GM12878 (cell line): ENCODE measurements around the gene CDH4. TPM values are rescaled to one million over a fixed set of nuclear protein-coding genes. Genes with fewer than 3 reads are reported as not detected.
"Not testable (repeated sequence)": the region's sequence is repeated elsewhere in the genome, so short reads cannot be mapped to it uniquely, and the experiment has no call there.

Source experiments
- ATAC-seq: fragments of 200-7000 bp; cut with Tn5 transposase; 3 replicates; pipeline ENCODE4 v1.9.1; 2020; ENCODE audit warnings: mild to moderate bottlenecking, moderate library complexity
- BruUV-seq: library from RNA; stranded (reverse); fragments of 400-500 nt; replicated peaks from 2 replicates; lab custom pipeline; 2021; lab: Mats Ljungman, UMichigan
- CTCF ChIA-PET: fragments of 300-600 bp; sonication (Branson Sonifier 250); formaldehyde crosslinking; extraction: SDS; loops from one replicate; lab custom pipeline; 2021; ENCODE audit warnings: inconsistent platforms; lab: Yijun Ruan, JAX
- POLR2A ChIA-PET: fragments of 350-600 bp; formaldehyde crosslinking; extraction: SDS; loops from one replicate; lab custom pipeline; 2021; ENCODE audit warnings: inconsistent platforms; lab: Charles Lee
- RAD21 ChIA-PET: fragments of 300-600 bp; sonication (Branson Sonifier 250); formaldehyde crosslinking; loops from one replicate; lab custom pipeline; 2023; ENCODE audit warnings: antibody characterized with exemption; ENCODE audit not compliant: unreplicated experiment; lab: Charles Lee
- SMC1A ChIA-PET: fragments of 300-600 bp; sonication (Branson Sonifier 250); formaldehyde crosslinking; loops from one replicate; lab custom pipeline; 2023; ENCODE audit not compliant: unreplicated experiment, uncharacterized antibody; lab: Charles Lee
- DNase-seq: peaks from one replicate; pipeline ENCODE4 v3.0.0-alpha.2; 2011; ENCODE audit warnings: low read depth, low spot score
- FAIRE-seq: peaks from 3 replicates; lab custom pipeline; 2011; peaks lifted over from hg19 to GRCh38; lab: Jason Lieb, UNC
- H2AFZ ChIP-seq: 2 replicates; pipeline ENCODE4 v1.6.0; 2011; ENCODE audit warnings: low read depth, low read length, control low read depth; ENCODE audit not compliant: control insufficient read depth
- H3K27ac ChIP-seq: 2 replicates; pipeline ENCODE4 v1.5.1; 2011; ENCODE audit warnings: control low read depth; ENCODE audit not compliant: control insufficient read depth, insufficient read depth
- H3K27me3 ChIP-seq, 2 experiments: replicated peaks in 1 of 2; 2 replicates each; pipeline versions ENCODE4 v1.6.0 to v1.6.1; 2011; ENCODE audit warnings: low read length in 1 of 2; ENCODE audit not compliant: control insufficient read depth in 2 of 2, insufficient read depth in 2 of 2
- H3K36me3 ChIP-seq, 2 experiments: 2 replicates each; pipeline ENCODE4 v1.5.1; 2011; ENCODE audit warnings: low read length in 1 of 2; ENCODE audit not compliant: control insufficient read depth in 2 of 2, insufficient read depth in 2 of 2
- H3K4me1 ChIP-seq: 2 replicates; pipeline ENCODE4 v1.6.1; 2011; ENCODE audit warnings: mild to moderate bottlenecking, low read length, moderate library complexity, mixed read lengths; ENCODE audit not compliant: control insufficient read depth, insufficient read depth
- H3K4me2 ChIP-seq: 2 replicates; pipeline ENCODE4 v1.6.0; 2011; ENCODE audit warnings: control low read depth; ENCODE audit not compliant: control insufficient read depth, insufficient read depth
- H3K4me3 ChIP-seq: fragments of 200-600 bp; sonication (generic); 2 replicates; pipeline ENCODE4 v1.5.1; 2016
- H3K79me2 ChIP-seq: 2 replicates; pipeline ENCODE4 v1.6.0; 2011; ENCODE audit warnings: low read length; ENCODE audit not compliant: control insufficient read depth, insufficient read depth
- H3K9ac ChIP-seq: 2 replicates; pipeline ENCODE4 v1.8.0; 2011; ENCODE audit warnings: low read length, control low read depth, mixed read lengths; ENCODE audit not compliant: control insufficient read depth, insufficient read depth
- H3K9me3 ChIP-seq: replicated peaks from 3 replicates; pipeline ENCODE4 v1.5.1; 2011; ENCODE audit warnings: mild to moderate bottlenecking, low read length; ENCODE audit not compliant: control insufficient read depth, insufficient read depth
- H4K20me1 ChIP-seq: 2 replicates; pipeline ENCODE4 v1.6.0; 2011; ENCODE audit not compliant: control insufficient read depth, insufficient read depth
- CBFB ChIP-seq: IDR thresholded peaks from 2 replicates; pipeline ENCODE4 v1.6.1; 2016; ENCODE audit warnings: antibody characterized with exemption, low read depth
- E2F8 ChIP-seq: fragments of 450-650 bp; IDR thresholded peaks from 2 replicates; pipeline ENCODE4 v1.6.1; 2018; ENCODE audit warnings: mild to moderate bottlenecking, low read depth, moderate library complexity; ENCODE audit not compliant: partially characterized antibody
- GABPA ChIP-seq: IDR thresholded peaks from 2 replicates; pipeline ENCODE4 v1.6.1; 2014; ENCODE audit warnings: antibody characterized with exemption, low read depth, mild to moderate bottlenecking, inconsistent platforms
- SREBF2 ChIP-seq: IDR thresholded peaks from 2 replicates; pipeline ENCODE4 v1.6.1; 2012; ENCODE audit warnings: mild to moderate bottlenecking, low read length
- ZBTB11 ChIP-seq: fragments of 450-650 bp; formaldehyde crosslinking; IDR thresholded peaks from 2 replicates; pipeline ENCODE4 v1.5.0; 2022; ENCODE audit warnings: mild to moderate bottlenecking, missing genetic modification characterization
- ZNF24 ChIP-seq: fragments of 450-650 bp; IDR thresholded peaks from 2 replicates; pipeline ENCODE4 v1.6.1; 2017; ENCODE audit warnings: antibody characterized with exemption, mild to moderate bottlenecking
- WGBS: methylation state at CpG from one replicate; pipeline ENCODE4 v1.1.6; 2016; ENCODE audit warnings: low lambda C conversion rate; ENCODE audit not compliant: insufficient replicate concordance, insufficient coverage; ENCODE audit errors: missing lambda C conversion rate; 5-methylcytosine and 5-hydroxymethylcytosine counted together
- in situ Hi-C: fragments of 300-500 bp; cut with MboI; formaldehyde crosslinking; loops from 9 replicates; pipeline ENCODE4 v1.14.3; 2018; ENCODE audit warnings: mixed read lengths
- intact Hi-C: fragments of 100-400 bp; cut with micrococcal nuclease; formaldehyde crosslinking; loops from one replicate; pipeline ENCODE4 v1.14.2; 2022; ENCODE audit not compliant: unreplicated experiment
- polyA plus RNA-seq, 11 experiments: library from polyadenylated mRNA; depleted of rRNA in 4 of 11; unstranded in 6 of 11; stranded (reverse) in 5 of 11; fragments of >200 nt; fragmentation: Nextera tagmentation in 4 of 11; fragmentation: Illumina TruSeq in 1 of 11; extraction: Ambion mirVana in 4 of 11; extraction: Trizol in 1 of 11; gene quantifications; 1 replicate in 1 of 11; 2 replicates in 10 of 11; pipeline versions ENCODE4 v1.2.1 to v1.2.3, GENCODE V29; 2011 to 2016; ENCODE audit warnings: inconsistent platforms in 2 of 11, missing spikeins in 2 of 11, low read depth in 1 of 11
- total RNA-seq, 4 experiments: library from RNA; depleted of rRNA in 3 of 4; stranded (reverse); fragments of >200 nt in 3 of 4; fragmentation: Illumina TruSeq in 1 of 4; extraction: Trizol in 1 of 4; gene quantifications; 2 replicates each; pipeline versions ENCODE4 v1.2.1 to v1.2.3, GENCODE V29; 2013 to 2021

CDH4 gene
- total and polyA plus RNA-seq, 10 of the 15 experiments (the other 5 are each of a cell fraction or from before 2014, with no cell fraction given): not detected

GRCh38 chr20:61971595-61971994 lies 719.5 kb downstream of the CDH4 start:
- peaks cover 8 to 11% of the 10 kb centered on the region in 2 experiments for H3K36me3 ChIP-seq
- ATAC-seq, RAD21 ChIA-PET, POLR2A ChIA-PET, BruUV-seq, H4K20me1 ChIP-seq, H3K79me2 ChIP-seq, H3K4me1 ChIP-seq, DNase-seq, H3K9me3 ChIP-seq, SMC1A ChIA-PET, in situ Hi-C loops, H3K27ac ChIP-seq, intact Hi-C loops, H3K27me3 ChIP-seq, H2AFZ ChIP-seq, H3K9ac ChIP-seq, H3K4me3 ChIP-seq, CTCF ChIA-PET, FAIRE-seq, H3K4me2 ChIP-seq: not testable (repeated sequence)
- 98% methylated on average over 13 of the region's 13 CpGs for WGBS

GRCh38 chr20:61972636-61973508 lies 720.8 kb downstream of the CDH4 start:
- BruUV-seq: no TSS peak
- intact Hi-C loops (no loop called here), in situ Hi-C loops (no loop called here)
- no peaks in the 10 kb centered on the region for H3K79me2 ChIP-seq
- peaks cover 8 to 13% of the 10 kb centered on the region in 2 experiments for H3K36me3 ChIP-seq
- no peak overlapping the region for H3K4me3 ChIP-seq
- no peak overlapping the region for H3K4me2 ChIP-seq
- no peaks in the 10 kb centered on the region for H3K27me3 ChIP-seq
- H3K4me1 ChIP-seq: no peaks in the 10 kb centered on the region
- no peak overlapping the region for H3K27ac ChIP-seq
- ATAC-seq (no peak), DNase-seq (no peak), FAIRE-seq (no peak)
- RAD21 ChIA-PET: no interaction called here
- SMC1A ChIA-PET: no interaction called here
- H4K20me1 ChIP-seq: no peaks in the 10 kb centered on the region
- H2AFZ ChIP-seq: no peak overlapping the region
- no peaks in the 10 kb centered on the region for H3K9me3 ChIP-seq
- H3K9ac ChIP-seq: no peak overlapping the region
- CTCF ChIA-PET: no interaction called here
- POLR2A ChIA-PET: no interaction called here
- 95% methylated on average over 27 of the region's 27 CpGs for WGBS
- TF ChIP-seq GABPA (no peak), E2F8 (no peak), ZNF24 (no peak), CBFB (no peak), SREBF2 (no peak), ZBTB11 (CRISPR knock-in tag) (no peak)
